ENCODE data around the gene TOGARAM1.

GRCh38 chr14:44940944-44941343, 21.0 kb upstream of the TOGARAM1 start:
- TF ChIP-seq PKNOX1 (IDR thresholded peaks at IDR 0.05) (no peak), ZNF384 (IDR thresholded peaks at IDR 0.05) (no peak), FOXM1 (IDR thresholded peaks at IDR 0.05; ENCODE audit: borderline replicate concordance) (no peak), FOXA1 (IDR thresholded peaks at IDR 0.05) (no peak), LEF1 (IDR thresholded peaks at IDR 0.05; ENCODE audit: borderline replicate concordance) (no peak), ELF4 (IDR thresholded peaks at IDR 0.05) (no peak), TARDBP (IDR thresholded peaks at IDR 0.05) (no peak), BHLHE40 (IDR thresholded peaks at IDR 0.05; ENCODE audit: borderline replicate concordance) (no peak), FOXK2 (IDR thresholded peaks at IDR 0.05) (no peak), SUZ12 (IDR thresholded peaks at IDR 0.05) (no peak), NFRKB (IDR thresholded peaks at IDR 0.05) (no peak), SP1 (IDR thresholded peaks at IDR 0.05) (no peak)
